NCI-H774 (cell line): ENCODE data around the gene LHCGR.
"Not testable (repeated sequence)": the region's sequence is repeated elsewhere in the genome, so short reads cannot be mapped to it uniquely, and the experiment has no call there.

Experiments
- DNase-seq: peaks from one replicate; lab custom pipeline; 2025; lab: John Stamatoyannopoulos, UW

The LHCGR gene

GRCh38 chr2:48709096-48710034, 46.2 kb downstream of the LHCGR start:
- DNase-seq, result no peak

GRCh38 chr2:48707466-48707865, 48.1 kb downstream of the LHCGR start:
- no peak for DNase-seq

- not testable (repeated sequence) for DNase-seq
Observed at GRCh38 chr2:48703621-48704020, 51.9 kb downstream of the LHCGR start.

- no peak for DNase-seq
Observed at GRCh38 chr2:48699348-48699930, 56.1 kb downstream of the LHCGR start.

- DNase-seq, result no peak
Observed at GRCh38 chr2:48696881-48697280, 58.6 kb downstream of the LHCGR start.

DNA sequence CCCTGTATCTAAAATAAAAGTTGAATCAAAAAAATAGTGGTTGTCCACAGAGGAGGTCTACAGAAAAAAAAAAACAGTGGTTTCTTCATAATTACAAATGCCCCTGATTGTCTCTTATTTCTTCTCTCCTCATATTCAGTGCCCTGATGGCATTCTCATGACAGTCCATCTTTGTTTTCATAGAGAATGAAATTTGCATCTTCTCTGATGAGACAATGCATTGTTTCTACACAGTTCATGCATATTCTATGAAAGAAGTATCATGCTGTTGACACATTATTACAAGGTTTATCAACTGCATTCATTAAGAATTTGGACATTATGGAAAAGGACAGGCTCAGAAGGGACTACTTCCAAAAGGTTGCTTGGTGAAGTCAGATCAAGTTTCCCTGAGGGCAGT, 59.5 kb downstream of the LHCGR start:
- no peak for DNase-seq

- no peak for DNase-seq
Observed at GRCh38 chr2:48694149-48694548, 61.4 kb downstream of the LHCGR start.

DNA sequence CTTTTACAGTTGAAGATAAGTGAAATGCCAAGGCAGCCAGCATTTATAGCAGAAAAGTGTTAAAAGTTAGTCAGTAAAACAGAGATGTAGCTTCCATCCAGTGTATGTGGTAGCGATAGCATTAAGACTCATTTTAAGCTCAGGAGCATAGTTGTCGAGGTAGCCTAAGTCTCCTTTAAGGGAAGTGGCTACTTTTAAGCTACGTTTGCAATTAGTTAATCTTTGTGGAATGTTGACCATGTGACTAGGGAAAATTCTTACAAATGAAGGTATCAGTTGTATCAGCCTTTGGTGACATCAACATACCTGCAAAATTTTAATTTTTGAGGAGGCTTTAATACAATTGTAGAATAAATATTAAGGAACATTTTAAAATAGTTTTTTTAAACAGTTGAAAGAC, 61.9 kb downstream of the LHCGR start:
- DNase-seq, result no peak

- no peak for DNase-seq
Observed at GRCh38 chr2:48693066-48693465, 62.5 kb downstream of the LHCGR start.

DNA sequence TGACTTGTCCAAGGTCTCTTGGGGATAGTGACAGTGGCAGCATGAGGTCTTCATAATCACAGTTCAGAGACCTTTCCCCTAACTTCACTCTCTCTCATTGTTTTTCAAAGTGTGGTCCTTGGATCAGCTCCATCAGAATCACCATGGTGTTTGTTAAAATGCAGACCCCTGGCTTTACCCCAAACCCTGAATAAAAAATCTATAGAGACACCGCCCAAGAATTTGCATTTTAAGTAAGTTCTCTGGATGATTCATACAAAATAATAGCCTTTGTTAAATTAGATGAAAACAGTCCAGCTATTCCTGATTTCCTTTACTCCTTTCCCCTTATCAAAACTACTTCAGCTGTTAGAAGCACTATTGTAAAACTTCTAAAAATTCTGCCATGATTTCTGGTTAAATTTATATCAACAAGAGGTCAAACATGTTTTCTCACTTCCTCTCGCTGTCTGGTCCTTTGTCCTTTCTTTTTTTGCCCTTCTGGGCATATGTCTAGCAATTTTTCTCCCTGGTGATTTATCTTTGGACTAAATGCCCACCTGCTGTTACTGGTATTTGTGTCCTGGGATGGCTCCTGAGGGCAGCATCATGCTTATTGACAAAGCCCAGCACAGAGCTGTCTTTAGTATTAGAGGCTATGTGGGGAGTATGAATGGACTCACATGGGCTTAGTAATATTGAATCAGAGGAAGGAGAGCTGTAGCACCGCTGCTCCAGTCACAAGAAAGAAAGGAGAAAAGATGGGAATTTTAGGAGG, 63.4 kb downstream of the LHCGR start:
- DNase-seq, result no peak

DNA sequence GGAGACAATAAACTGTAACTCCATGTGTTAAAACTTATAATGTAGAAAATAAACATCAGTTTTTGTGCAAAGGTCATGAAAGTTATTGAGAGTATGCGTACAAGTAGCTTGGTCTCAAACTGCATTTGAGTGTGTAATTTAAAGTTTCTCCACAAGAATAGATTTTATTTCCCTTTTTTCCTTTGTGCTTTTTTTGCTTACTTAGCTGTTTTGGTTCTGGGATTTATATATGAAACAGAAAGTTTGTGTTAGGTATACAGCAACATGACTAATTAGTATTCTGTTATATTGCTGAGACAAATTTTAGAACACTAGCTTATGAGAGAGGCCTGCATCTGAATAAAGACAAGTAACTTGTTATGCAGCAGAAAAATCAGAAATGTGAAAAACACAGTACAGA, 70.4 kb downstream of the LHCGR start:
- DNase-seq, result no peak

GRCh38 chr2:48677450-48677849, 78.1 kb downstream of the LHCGR start:
- DNase-seq, result no peak

DNA sequence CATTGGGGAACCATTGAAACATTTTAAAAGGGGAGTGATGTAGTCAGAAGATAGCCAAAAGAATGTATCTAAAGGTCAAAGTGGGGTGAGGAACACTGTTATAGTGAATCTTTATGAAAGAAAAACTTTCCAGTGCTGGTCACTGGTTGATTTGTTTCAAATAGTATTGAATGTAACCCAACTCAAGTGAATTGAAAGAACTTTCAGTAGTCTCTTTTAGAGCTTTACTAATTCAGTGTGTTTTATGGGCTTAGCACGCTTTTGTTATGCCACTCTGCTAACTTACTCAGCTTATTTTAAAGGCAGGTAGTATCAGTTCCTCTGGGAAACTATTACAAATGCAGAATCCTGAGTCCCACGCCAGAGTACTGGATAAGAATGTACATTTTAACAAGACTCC, 80.6 kb downstream of the LHCGR start:
- no peak for DNase-seq

DNA sequence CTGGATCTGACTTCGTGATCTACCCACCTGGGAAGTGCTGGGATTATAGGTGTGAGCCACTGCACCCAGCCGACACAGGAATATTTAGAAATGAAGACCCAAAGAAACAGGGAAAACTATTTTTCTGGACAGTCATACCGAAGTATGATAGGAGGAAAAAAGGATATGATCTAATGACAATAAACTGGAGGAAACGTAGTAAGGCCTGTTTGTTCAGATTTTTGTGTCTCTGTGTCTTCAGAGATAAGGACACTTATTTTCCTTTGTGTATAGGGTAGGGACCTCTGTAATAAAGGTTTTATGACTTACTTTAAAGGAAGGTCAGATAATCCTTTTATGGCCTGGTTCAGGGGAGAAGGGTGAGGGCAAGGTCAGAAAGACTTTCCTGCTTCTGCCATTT, 81.9 kb downstream of the LHCGR start:
- DNase-seq, result no peak

DNA sequence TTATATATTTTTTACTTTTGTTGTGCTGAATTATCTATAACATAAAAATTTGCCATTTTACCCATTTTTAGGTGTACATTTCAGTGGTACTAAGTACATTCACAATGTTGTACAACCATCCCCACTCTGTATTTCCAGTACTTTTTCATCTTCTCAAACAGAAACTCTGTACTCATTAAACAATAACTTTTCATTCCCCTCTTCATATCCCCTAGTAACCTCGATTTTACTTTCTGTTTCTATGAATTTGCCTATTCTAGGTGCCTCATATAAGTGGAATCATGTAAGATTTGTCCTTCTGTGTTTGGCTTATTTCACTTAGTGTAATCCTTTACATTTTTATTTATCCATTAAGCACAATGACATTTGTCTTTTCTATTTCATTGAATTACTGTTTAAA, 86.5 kb downstream of the LHCGR start:
- DNase-seq, result no peak

DNA sequence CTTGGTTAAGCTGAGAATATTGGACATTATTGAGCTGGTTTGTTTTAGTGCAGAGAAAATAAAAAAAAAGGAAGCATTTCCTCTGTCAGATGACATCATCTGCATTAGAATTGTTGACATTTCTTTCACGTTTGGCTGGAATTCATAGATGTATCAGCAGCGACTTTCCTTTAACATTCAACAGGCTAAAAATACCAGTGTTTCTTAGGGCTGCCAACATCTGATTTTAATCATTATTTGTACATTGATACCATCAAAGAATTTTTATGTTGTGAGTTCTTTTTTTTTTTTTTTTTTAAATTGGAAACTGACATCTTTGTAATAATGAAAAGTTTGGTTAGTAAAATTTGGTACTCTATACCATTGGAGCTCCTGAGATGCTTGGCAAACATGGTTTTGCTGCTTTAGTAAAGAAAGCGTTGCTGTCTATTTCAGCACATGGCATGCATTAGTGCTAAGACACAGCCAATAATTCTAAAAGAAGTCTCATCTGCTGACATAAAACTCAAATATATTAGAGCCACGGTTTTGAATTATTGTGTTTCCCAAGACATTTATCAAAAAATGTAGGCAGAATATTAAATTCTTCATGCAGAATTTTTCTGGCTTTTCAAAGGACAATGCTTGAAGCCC, 104.2 kb downstream of the LHCGR start:
- no peak for DNase-seq

GRCh38 chr2:48638261-48638660, 117.3 kb downstream of the LHCGR start:
- no peak for DNase-seq
